Kidney tubule cell (primary cell): ENCODE results near the gene COX7C.

Experiments
- DNase-seq: peaks from one replicate; pipeline ENCODE4 v3.0.0-alpha.2; 2018; ENCODE audit warnings: low spot score

COX7C gene

GRCh38 chr5:86665984-86666760 lies 48.4 kb downstream of the COX7C start:
- DNase-seq = no peak

- no peak for DNase-seq
Measured at GRCh38 chr5:86666981-86667380, 49.2 kb downstream of the COX7C start.
